K562 (cell line): ENCODE measurements around the gene NUP50. TPM values are rescaled to one million over a fixed set of nuclear protein-coding genes. Genes with fewer than 3 reads are reported as not detected.

Experiments used
- ATAC-seq: fragments of 200-7000 bp; cut with Tn5 transposase; 3 replicates; pipeline ENCODE4 v1.9.1; 2020; ENCODE audit warnings: moderate library complexity
- BruUV-seq: library from RNA; stranded (reverse); fragments of 400-500 nt; replicated peaks from 2 replicates; lab custom pipeline; 2021; lab: Mats Ljungman, UMichigan
- CTCF ChIA-PET: fragments of 300-600 bp; formaldehyde crosslinking; extraction: SDS; loops from one replicate; lab custom pipeline; 2021; ENCODE audit warnings: low intra/inter-chr PET ratio; lab: Yijun Ruan, JAX
- POLR2A ChIA-PET: fragments of 300-600, 350-650 bp; sonication (Branson Sonifier 250); formaldehyde crosslinking; extraction: SDS; loops from one replicate; lab custom pipeline; 2021; ENCODE audit warnings: antibody characterized with exemption, inconsistent platforms; lab: Yijun Ruan, JAX
- DNase-seq, 4 experiments: peaks; one replicate each; pipeline versions ENCODE4 v3.0.0 to v3.0.0-alpha.2; 2011 to 2018; ENCODE audit warnings: low spot score in 3 of 4, mixed read lengths in 3 of 4; ENCODE audit errors: extremely low read depth in 1 of 4
- FAIRE-seq: peaks from 2 replicates; lab custom pipeline; 2011; peaks lifted over from hg19 to GRCh38; lab: Jason Lieb, UNC
- H2AFZ ChIP-seq: 2 replicates; pipeline ENCODE4 v1.6.0; 2011; ENCODE audit warnings: low read depth, low read length, control low read depth, inconsistent platforms
- H3K27ac ChIP-seq: fragments of 200-600 bp; 3 replicates; pipeline ENCODE4 v1.8.0; 2011; ENCODE audit warnings: low read depth, mild to moderate bottlenecking, control low read depth, inconsistent platforms, low read length, moderate library complexity, mixed read lengths; ENCODE audit errors: extremely low read depth
- H3K27me3 ChIP-seq, 2 experiments: fragments of 300-600 bp in 1 of 2; 2 replicates in 1 of 2; 3 replicates in 1 of 2; pipeline versions ENCODE4 v1.6.0 to v1.8.0; 2011; ENCODE audit warnings: inconsistent platforms in 2 of 2, low read length in 2 of 2, mild to moderate bottlenecking in 1 of 2, mixed read lengths in 1 of 2, moderate library complexity in 1 of 2; ENCODE audit not compliant: control insufficient read depth in 2 of 2, insufficient read depth in 2 of 2
- H3K36me3 ChIP-seq: fragments of 300-600 bp; 3 replicates; pipeline ENCODE4 v1.8.0; 2011; ENCODE audit warnings: mild to moderate bottlenecking, low read length, inconsistent platforms; ENCODE audit not compliant: control insufficient read depth, insufficient read depth
- H3K4me1 ChIP-seq, 2 experiments: fragments of 200-600 bp in 1 of 2; replicated peaks in 1 of 2; 2 replicates in 1 of 2; 3 replicates in 1 of 2; pipeline versions ENCODE4 v1.5.1 to v1.8.0; 2011; ENCODE audit warnings: inconsistent platforms in 2 of 2, low read length in 2 of 2, mild to moderate bottlenecking in 1 of 2, mixed read lengths in 1 of 2, moderate library complexity in 1 of 2; ENCODE audit not compliant: control insufficient read depth in 2 of 2, insufficient read depth in 2 of 2
- H3K4me2 ChIP-seq: 2 replicates; pipeline ENCODE4 v1.6.1; 2011; ENCODE audit warnings: low read length, control low read depth, inconsistent platforms, mixed read lengths; ENCODE audit not compliant: insufficient read depth
- H3K4me3 ChIP-seq: fragments of 200-600 bp; sonication (generic), shearing (Covaris generic); 2 replicates; pipeline ENCODE4 v1.5.1; 2016; ENCODE audit warnings: control low read depth, inconsistent platforms
- H3K79me2 ChIP-seq: fragments of 200-600 bp; 3 replicates; pipeline ENCODE4 v1.8.0; 2011; ENCODE audit warnings: low read length, inconsistent platforms; ENCODE audit not compliant: control insufficient read depth, insufficient read depth
- H3K9ac ChIP-seq, 2 experiments: 2 replicates each; pipeline versions ENCODE4 v1.6.0 to v1.6.1; 2011; ENCODE audit warnings: low read depth in 2 of 2, low read length in 2 of 2, control low read depth in 1 of 2, inconsistent platforms in 1 of 2, mild to moderate bottlenecking in 1 of 2, mixed read lengths in 1 of 2; ENCODE audit not compliant: insufficient read depth in 1 of 2
- H3K9me1 ChIP-seq: one replicate; pipeline ENCODE4 v1.6.0; 2011; ENCODE audit warnings: inconsistent platforms, mild to moderate bottlenecking, low read length, moderate library complexity; ENCODE audit not compliant: control insufficient read depth, insufficient read depth
- H3K9me3 ChIP-seq: replicated peaks from 2 replicates; pipeline ENCODE4 v1.5.1; 2011; ENCODE audit warnings: low read depth, low read length, inconsistent platforms; ENCODE audit not compliant: control insufficient read depth, insufficient read depth
- H4K20me1 ChIP-seq: replicated peaks from 2 replicates; pipeline ENCODE4 v1.6.1; 2011; ENCODE audit warnings: low read length, inconsistent platforms, mixed read lengths; ENCODE audit not compliant: control insufficient read depth, insufficient read depth
- CBX3 ChIP-seq, 2 experiments: IDR thresholded peaks; 1 replicate in 1 of 2; 2 replicates in 1 of 2; pipeline ENCODE4 v1.6.1; 2012; ENCODE audit warnings: inconsistent platforms in 2 of 2, low read length in 2 of 2, borderline replicate concordance in 1 of 2, control low read depth in 1 of 2
- E2F1 ChIP-seq: sonication (generic); formaldehyde crosslinking; IDR thresholded peaks from 2 replicates; pipeline ENCODE4 v1.8.1; 2023; ENCODE audit warnings: mild to moderate bottlenecking, missing genetic modification reagents, moderate library complexity
- HMBOX1 ChIP-seq: sonication (generic); IDR thresholded peaks from 2 replicates; pipeline ENCODE4 v1.6.1; 2016
- MNT ChIP-seq, 2 experiments: fragments of 450-650 bp; conservative IDR thresholded peaks; 2 replicates each; pipeline ENCODE4 v1.6.1; 2017; ENCODE audit warnings: mild to moderate bottlenecking in 2 of 2, moderate library complexity in 2 of 2
- NUFIP1 ChIP-seq: fragments of 450-650 bp; IDR thresholded peaks from 2 replicates; pipeline ENCODE4 v1.6.1; 2018; ENCODE audit not compliant: partially characterized antibody
- PATZ1 ChIP-seq: fragments of 250-450 bp; sonication (Bioruptor Pico); IDR thresholded peaks from 2 replicates; pipeline ENCODE4 v1.5.0; 2020; ENCODE audit warnings: mild to moderate bottlenecking, borderline replicate concordance
- RBM17 ChIP-seq: fragments of 200-400 bp; formaldehyde crosslinking; IDR thresholded peaks from 2 replicates; pipeline ENCODE4 v1.6.1; 2017; ENCODE audit warnings: low read depth, mild to moderate bottlenecking, low read length, borderline replicate concordance
- XRCC5 ChIP-seq: fragments of 200-400 bp; formaldehyde crosslinking; IDR thresholded peaks from 2 replicates; pipeline ENCODE4 v1.6.1; 2017; ENCODE audit warnings: low read depth, mild to moderate bottlenecking, low read length
- WGBS: fragments of 100-300 bp; shearing (Covaris generic); methylation state at CpG from one replicate; pipeline ENCODE4 v1.1.6; 2016; ENCODE audit warnings: low coverage, mixed read lengths; ENCODE audit not compliant: insufficient coverage; ENCODE audit errors: missing lambda C conversion rate; 5-methylcytosine and 5-hydroxymethylcytosine counted together
- in situ Hi-C: fragments of 300-500 bp; cut with MboI; formaldehyde crosslinking; loops from 4 replicates; pipeline ENCODE4 v1.15.0; 2018; ENCODE audit warnings: inconsistent platforms, mixed read lengths
- intact Hi-C: fragments of 100-400 bp; cut with micrococcal nuclease; formaldehyde crosslinking; loops from 2 replicates; pipeline ENCODE4 v1.14.2; 2022
- polyA plus RNA-seq, 8 experiments: library from polyadenylated mRNA; depleted of rRNA in 4 of 8; stranded (reverse) in 5 of 8; unstranded in 3 of 8; fragments of >200 nt; fragmentation: Nextera tagmentation in 2 of 8; fragmentation: Illumina TruSeq in 1 of 8; extraction: Ambion mirVana in 2 of 8; extraction: Trizol in 1 of 8; gene quantifications; 2 replicates each; pipeline versions ENCODE4 v1.2.1 to v1.2.3, GENCODE V29; 2011 to 2014; ENCODE audit warnings: inconsistent platforms in 1 of 8, missing spikeins in 1 of 8
- total RNA-seq, 7 experiments: library from RNA; depleted of rRNA in 6 of 7; stranded (reverse); fragments of >200 nt in 6 of 7; fragmentation: Illumina TruSeq in 2 of 7; extraction: Trizol in 2 of 7; gene quantifications; 2 replicates each; pipeline versions ENCODE4 v1.2.1 to v1.2.3, GENCODE V29; 2011 to 2021; ENCODE audit warnings: low replicate concordance in 1 of 7

The NUP50 gene
- total and polyA plus RNA-seq, 9 of the 15 experiments (the other 6 are each of a cell fraction or from before 2014, with no cell fraction given): 23.8 to 83.7 (median 55.3) TPM

GRCh38 chr22:45235851-45236342 lies 72.2 kb downstream of the NUP50 start (continued):
- no peak for TF ChIP-seq MNT (conservative IDR thresholded peaks at IDR 0.05)

- H3K79me2 ChIP-seq: no peaks in the 10 kb centered on the region
- CTCF ChIA-PET: no interaction called here
Measured at GRCh38 chr22:45237065-45237990, 73.6 kb downstream of the NUP50 start.

More at GRCh38 chr22:45237065-45237990, 73.6 kb downstream of the NUP50 start:
- Histone ChIP-seq H3K4me1 (peaks cover 0 to 17% of the 10 kb centered on the region in 2 experiments; a peak in 3 of 5 replicates), H3K36me3 (no peaks in the 10 kb centered on the region), H4K20me1 (no peaks in the 10 kb centered on the region), H3K9ac (no peak overlapping the region; a peak in 1 of 4 replicates), H3K27me3 (no peaks in the 10 kb centered on the region), H3K27ac (no peak overlapping the region), H3K4me2 (no peak overlapping the region), H3K4me3 (no peak overlapping the region), H3K9me1 (no peaks in the 10 kb centered on the region), H2AFZ (no peak overlapping the region), H3K9me3 (no peaks in the 10 kb centered on the region)
- ATAC-seq: no peak
- POLR2A ChIA-PET: interaction anchor here (0.9 kb wide), 1 partner anchor 20 kb away, joined by 3 read pairs; no protein-coding TSS in a partner anchor
- in situ Hi-C loops: loop anchor here (25.0 kb wide), 1 partner anchor 425 kb away; no protein-coding TSS in a partner anchor
- no peak for FAIRE-seq
- TF ChIP-seq E2F1 (CRISPR knock-in tag): no peak
- TF ChIP-seq XRCC5: no peak
- TF ChIP-seq RBM17: no peak
- TF ChIP-seq NUFIP1: no peak
- no peak for TF ChIP-seq HMBOX1
- no peak for TF ChIP-seq PATZ1 (CRISPR knock-in tag)
- no peak for TF ChIP-seq CBX3 (IDR thresholded peaks at IDR 0.05; ENCODE audit: borderline replicate concordance in 1 of 2, low read length in 2 of 2)
- 67% methylated on average over 10 of the region's 15 CpGs for WGBS
- intact Hi-C loops: no loop called here
- DNase-seq: no peak
- TSS peak; percentile 13 for BruUV-seq
